RWPE1 (cell line): ENCODE data around the gene KIR2DL4.
"Not testable (repeated sequence)": the region's sequence is repeated elsewhere in the genome, so short reads cannot be mapped to it uniquely, and the experiment has no call there.

Experiments
- CTCF ChIA-PET: fragments of 350-600 bp; sonication (Branson Sonifier 250); formaldehyde crosslinking; extraction: SDS; loops from one replicate; lab custom pipeline; 2021; lab: Yijun Ruan, JAX
- POLR2A ChIA-PET: fragments of 400-600 bp; formaldehyde crosslinking; extraction: SDS; loops from one replicate; lab custom pipeline; 2020; ENCODE audit warnings: antibody characterized with exemption; ENCODE audit not compliant: low non-redundant PET; lab: Yijun Ruan, JAX
- DNase-seq: peaks from one replicate; pipeline ENCODE4 v3.0.0; 2012; ENCODE audit warnings: low spot score
- H3K27ac ChIP-seq: fragments of 450-650 bp; 2 replicates; pipeline ENCODE4 v1.5.1; 2017
- CTCF ChIP-seq: fragments of 450-650 bp; conservative IDR thresholded peaks from 2 replicates; pipeline ENCODE4 v1.5.1; 2017; ENCODE audit warnings: low read depth, mild to moderate bottlenecking

KIR2DL4 gene

GRCh38 chr19:54805665-54806515 is 2.5 kb downstream of the KIR2DL4 start:
- DNase-seq = no peak
- POLR2A ChIA-PET = no interaction called here
- no peak overlapping the region for H3K27ac ChIP-seq
- no peak for TF ChIP-seq CTCF
- CTCF ChIA-PET = no interaction called here

- no peak for DNase-seq
- POLR2A ChIA-PET = no interaction called here
- no peak for TF ChIP-seq CTCF
- no peak overlapping the region for H3K27ac ChIP-seq
- CTCF ChIA-PET = no interaction called here
Measured at GRCh38 chr19:54806516-54806838, 3.1 kb downstream of the KIR2DL4 start.

- CTCF ChIA-PET = interaction anchor here (0.7 kb wide), 1 partner anchor 173 kb away, joined by 3 read pairs; no protein-coding TSS in a partner anchor
- H3K27ac ChIP-seq, DNase-seq, POLR2A ChIA-PET: not testable (repeated sequence)
Measured at GRCh38 chr19:54814571-54814970, 11.2 kb downstream of the KIR2DL4 start.

DNA sequence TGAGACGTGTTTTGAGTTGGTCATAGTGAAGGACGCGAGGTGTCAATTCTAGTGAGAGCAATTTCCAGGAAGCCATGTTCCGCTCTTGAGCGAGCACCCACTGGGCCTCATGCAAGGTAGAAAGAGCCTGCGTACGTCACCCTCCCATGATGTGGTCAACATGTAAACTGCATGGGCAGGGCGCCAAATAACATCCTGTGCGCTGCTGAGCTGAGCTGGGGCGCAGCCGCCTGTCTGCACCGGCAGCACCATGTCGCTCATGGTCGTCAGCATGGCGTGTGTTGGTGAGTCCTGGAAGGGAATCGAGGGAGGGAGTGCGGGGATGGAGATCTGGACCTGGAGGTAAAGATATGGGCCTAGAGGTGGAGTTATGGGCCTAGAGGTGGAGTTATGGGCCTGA is 12.8 kb downstream of the KIR2DL4 start, which contains the start of gene KIR3DL1:
KIR3DL1 (plus strand) TSS at position 218 of the 400 bp plus-strand sequence.
- POLR2A ChIA-PET, CTCF ChIA-PET, H3K27ac ChIP-seq, DNase-seq: not testable (repeated sequence)

DNA sequence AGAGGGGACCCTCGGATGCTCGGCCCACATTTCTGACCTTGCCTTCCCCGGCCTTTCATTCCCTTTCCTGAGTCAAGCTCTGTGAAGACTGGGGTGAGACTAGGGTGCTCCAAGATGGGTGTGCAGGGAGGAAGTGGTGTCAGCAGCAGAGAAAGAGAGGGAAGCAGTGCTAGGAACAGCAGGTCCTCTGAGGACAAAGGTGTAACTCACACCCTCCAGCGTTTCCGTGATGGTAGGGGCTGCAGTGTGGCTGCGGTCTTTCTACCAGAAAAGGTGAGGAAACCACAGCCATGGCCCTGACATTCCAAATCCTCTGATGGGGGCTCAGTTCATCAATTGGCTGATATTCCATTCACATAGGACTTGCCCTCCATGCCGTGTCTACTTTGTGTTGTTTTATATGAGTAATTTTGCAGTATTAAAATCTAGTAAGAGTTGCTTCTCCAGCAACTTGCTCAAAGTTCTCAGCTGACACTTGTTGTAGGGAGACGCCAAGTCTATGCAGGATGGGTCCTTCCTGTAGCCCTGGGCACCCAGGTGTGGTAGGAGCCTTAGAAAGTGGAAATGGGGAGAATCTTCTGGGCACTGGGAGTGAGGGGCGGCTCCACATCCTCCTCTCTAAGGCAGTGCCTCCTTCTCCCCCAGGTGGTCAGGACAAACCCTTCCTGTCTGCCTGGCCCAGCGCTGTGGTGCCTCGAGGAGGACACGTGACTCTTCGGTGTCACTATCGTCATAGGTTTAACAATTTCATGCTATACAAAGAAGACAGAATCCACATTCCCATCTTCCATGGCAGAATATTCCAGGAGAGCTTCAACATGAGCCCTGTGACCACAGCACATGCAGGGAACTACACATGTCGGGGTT is 14.5 kb downstream of the KIR2DL4 start:
- TF ChIP-seq CTCF = no peak
- ChIA-PET CTCF (no interaction called here), POLR2A (no interaction called here)
- no peak for DNase-seq
- H3K27ac ChIP-seq = no peak overlapping the region

DNA sequence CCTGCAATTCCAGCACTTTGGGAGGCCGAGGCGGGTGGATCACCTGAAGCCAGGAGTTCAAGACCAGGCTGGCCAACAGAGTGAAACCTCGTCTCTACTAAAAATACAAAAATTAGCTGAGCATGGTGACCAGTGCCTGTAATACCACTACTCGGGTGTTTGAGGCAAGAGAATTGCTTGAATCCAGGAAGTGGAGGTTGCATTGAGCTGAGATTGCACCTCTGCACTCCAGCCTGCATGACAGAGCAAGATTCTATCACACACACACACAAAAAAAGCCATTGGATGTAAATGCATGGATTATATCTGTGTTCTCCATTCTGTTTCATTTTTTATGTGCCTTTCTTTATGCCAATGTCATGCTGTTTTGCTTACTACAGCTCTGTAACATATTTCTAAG is 21.0 kb downstream of the KIR2DL4 start:
- H3K27ac ChIP-seq, CTCF ChIA-PET, DNase-seq, POLR2A ChIA-PET: not testable (repeated sequence)

- CTCF ChIA-PET, POLR2A ChIA-PET, DNase-seq: not testable (repeated sequence)
- peak overlapping the region; percentile 82 for H3K27ac ChIP-seq
Measured at GRCh38 chr19:54825326-54825725, 21.9 kb downstream of the KIR2DL4 start.

- POLR2A ChIA-PET, DNase-seq, CTCF ChIA-PET, H3K27ac ChIP-seq: not testable (repeated sequence)
Measured at GRCh38 chr19:54828064-54828463, 24.7 kb downstream of the KIR2DL4 start.

DNA sequence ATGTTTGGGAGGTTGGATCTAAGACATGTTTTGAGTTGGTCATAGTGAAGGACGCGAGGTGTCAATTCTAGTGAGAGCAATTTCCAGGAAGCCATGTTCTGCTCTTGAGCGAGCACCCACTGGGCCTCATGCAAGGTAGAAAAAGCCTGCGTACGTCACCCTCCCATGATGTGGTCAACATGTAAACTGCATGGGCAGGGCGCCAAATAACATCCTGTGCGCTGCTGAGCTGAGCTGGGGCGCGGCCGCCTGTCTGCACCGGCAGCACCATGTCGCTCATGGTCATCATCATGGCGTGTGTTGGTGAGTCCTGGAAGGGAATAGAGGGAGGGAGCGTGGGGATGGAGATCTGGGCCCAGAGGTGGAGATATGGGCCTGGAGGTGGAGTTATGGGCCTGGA is 29.1 kb downstream of the KIR2DL4 start, which contains the start of gene KIR2DS4:
KIR2DS4 (plus strand) TSS at position 181 of the 400 bp plus-strand sequence.
- POLR2A ChIA-PET, CTCF ChIA-PET, DNase-seq, H3K27ac ChIP-seq: not testable (repeated sequence)

DNA sequence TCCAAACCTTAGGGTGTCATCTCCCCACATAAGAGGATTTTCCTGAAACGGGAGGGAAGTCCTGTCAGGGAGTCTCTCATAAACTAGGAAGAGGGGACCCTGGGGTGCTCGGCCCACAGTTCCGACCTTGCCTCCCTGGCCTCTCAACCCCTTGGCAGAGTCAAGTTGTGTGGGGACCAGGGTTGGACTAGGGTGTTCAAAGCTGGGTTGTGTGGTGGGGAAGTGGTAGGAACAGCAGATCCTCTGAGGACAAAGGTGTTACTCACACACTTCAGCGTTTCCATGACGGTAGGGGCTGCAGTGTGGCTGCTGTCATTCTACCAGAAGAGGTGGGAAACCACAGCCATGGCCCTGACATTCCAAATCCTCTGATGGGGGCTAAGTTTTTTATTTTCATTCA is 31.7 kb downstream of the KIR2DL4 start:
- DNase-seq, H3K27ac ChIP-seq, POLR2A ChIA-PET, CTCF ChIA-PET: not testable (repeated sequence)

DNA sequence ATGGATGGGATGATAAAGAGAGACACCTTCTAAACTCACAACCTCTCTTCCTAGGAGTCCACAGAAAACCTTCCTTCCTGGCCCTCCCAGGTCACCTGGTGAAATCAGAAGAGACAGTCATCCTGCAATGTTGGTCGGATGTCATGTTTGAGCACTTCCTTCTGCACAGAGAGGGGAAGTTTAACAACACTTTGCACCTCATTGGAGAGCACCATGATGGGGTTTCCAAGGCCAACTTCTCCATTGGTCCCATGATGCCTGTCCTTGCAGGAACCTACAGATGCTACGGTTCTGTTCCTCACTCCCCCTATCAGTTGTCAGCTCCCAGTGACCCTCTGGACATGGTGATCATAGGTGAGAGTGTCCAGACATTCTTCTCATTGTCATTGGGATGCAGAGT is 34.1 kb downstream of the KIR2DL4 start:
- POLR2A ChIA-PET, DNase-seq, H3K27ac ChIP-seq, CTCF ChIA-PET: not testable (repeated sequence)

GRCh38 chr19:54843171-54843570 is 39.8 kb downstream of the KIR2DL4 start:
- POLR2A ChIA-PET, CTCF ChIA-PET, H3K27ac ChIP-seq, DNase-seq: not testable (repeated sequence)

GRCh38 chr19:54850061-54850640 is 46.7 kb downstream of the KIR2DL4 start, which contains the start of gene KIR3DL2:
TSS of gene KIR3DL2 (plus strand) at chr19:54850443. CDS start at chr19:54850476, 33 bp downstream.
- H3K27ac ChIP-seq, DNase-seq, POLR2A ChIA-PET, CTCF ChIA-PET: not testable (repeated sequence)
